ENCODE measurements around the gene ARHGAP25.

Gene ARHGAP25

DNA sequence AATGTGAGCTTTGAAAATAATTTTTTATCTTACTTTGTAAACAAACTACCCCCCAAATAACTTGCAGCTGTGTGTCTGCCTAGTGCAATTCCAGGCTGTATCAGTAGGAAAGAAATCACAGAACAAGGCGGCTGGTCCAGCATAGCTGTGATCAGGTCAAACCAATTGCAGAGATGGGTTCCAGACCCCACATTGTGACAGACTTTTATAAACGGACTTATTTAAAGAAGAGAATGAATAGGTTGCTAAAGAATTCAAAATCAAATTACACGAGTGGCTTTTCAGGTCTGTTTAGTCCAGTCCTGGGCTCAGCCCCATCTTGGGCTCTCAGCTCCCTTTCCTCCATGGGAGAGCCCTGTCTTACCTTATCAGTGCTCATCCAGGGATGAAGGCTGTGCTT, 125.5 kb downstream of the ARHGAP25 start:
- DNase-seq (ENCODE audit: low read depth in 2 of 2) = no peak

DNA sequence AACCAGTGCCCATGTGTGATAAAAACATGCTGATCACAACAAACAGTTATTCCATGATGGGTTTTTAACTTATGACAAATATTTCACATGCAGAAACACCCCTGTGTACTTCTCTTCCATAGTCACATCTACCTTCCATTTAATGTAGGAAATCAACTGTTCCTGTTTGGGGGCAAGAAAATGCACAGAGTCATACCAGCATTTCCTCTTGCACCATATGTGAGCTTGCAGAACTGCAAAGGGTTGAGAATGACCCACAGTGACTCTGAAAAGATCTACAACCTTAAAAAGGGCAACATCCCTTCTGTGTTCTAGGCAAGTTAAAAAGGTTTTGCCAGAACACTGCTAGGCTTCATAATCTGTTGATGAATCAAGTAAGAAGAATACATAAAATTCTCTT, 126.7 kb downstream of the ARHGAP25 start:
- no peak for DNase-seq (ENCODE audit: low read depth in 2 of 2)

DNA sequence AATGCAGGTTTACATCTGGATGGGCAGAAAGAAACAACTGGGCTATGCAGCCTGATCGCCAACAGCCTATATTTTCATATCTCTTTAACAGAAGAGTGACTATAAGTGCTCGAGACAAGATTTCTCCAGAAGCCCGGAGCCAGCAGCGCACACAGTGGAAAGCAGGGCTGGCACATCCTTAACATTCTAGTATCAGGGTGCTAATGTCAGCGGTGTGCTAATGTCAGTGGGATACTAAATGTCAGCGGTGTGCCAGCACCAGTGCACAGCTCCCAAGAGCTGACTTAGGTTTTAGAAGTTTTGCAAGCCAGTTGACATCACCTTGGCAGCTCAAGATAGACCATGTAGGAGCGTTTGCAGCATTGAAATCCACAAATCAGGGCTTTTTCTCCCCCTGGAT, 128.3 kb downstream of the ARHGAP25 start:
- no peak for DNase-seq (ENCODE audit: low read depth in 2 of 2)

DNA sequence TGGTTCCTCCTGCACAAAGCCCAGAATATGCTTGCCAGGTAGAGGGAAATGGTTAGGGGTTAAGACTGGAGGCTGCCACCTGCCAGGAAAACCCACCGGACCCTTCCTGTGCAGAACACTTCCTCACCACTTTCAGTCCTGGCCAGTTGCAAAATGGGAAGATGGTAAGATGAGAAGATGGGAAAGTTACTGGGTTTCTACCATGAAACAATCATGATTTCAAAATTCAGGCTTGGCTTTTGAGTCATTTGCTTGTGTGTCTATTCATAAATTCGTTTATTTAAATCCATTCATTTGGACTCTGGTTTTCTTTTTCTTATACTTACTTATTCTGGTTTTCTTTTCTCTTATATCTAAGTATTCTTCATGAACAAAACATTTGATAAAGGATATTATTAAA, 129.4 kb downstream of the ARHGAP25 start:
- DNase-seq (ENCODE audit: low read depth in 2 of 2) = no peak

DNA sequence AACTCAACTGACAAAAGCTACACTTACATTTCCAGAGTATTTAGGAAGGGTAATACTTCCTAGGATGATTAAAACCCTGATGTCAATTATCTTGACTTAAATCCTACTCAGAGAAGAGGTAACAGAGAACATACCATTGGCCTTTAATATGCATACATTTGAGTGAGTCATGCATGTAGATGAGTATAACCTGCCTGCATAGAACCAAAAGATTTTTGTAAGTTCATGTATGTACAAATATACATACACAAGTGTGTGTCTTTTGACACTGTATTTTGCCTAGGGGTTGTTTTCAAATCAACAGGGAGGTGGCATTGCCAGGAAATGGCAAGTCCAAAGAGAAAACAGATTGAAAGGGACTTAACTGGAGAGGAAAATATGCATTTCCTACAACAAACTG, 130.5 kb downstream of the ARHGAP25 start:
- no peak for DNase-seq (ENCODE audit: low read depth in 2 of 2)

DNA sequence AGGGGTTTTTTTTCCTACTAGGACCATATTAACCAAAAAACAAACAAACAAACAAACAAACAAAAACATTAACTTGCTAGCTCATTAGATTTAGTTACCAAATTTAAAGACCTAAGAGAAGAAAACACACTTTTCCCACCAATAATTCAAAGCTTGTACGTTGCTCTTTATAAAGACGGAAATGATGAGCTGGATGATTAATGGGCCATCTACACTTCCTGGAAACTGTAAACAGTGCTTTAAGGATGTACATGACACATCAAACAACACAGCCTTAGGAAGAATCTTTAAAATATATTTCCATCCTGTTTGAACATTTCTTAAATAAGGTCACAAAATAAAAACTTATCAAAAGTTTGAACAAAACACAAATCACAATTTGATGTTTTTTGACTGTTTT, 135.6 kb downstream of the ARHGAP25 start:
- DNase-seq (ENCODE audit: low read depth in 2 of 2) = no peak

DNA sequence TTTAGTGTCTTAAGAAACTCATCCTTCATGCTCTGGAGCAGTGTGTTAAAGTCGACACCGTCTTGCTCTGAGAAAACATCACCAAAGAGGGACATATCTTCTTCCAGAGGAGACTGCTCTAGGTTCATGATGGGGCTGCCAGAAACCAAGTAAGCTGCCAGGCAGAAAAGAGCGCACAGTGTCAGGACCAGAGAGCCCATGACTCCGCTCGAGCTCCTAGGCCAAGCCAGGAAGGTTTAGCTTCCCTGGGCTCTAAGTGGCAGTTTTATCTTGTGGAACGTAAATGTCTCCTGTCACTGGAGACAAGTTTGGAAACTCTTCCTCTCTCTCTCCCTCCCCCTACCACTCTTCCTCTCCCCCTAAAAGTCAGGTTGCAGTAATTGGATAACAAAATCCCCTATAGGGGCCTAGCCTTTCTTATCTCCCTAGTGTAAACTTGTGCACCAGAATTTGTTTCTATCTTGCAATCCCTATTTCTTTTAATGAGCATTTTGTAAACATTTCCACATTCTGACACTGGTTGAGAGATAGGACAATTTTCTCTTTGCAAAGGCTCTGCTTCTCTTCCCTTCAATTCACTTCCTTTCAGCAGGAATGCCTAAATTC, 136.7 kb downstream of the ARHGAP25 start, which contains the start of gene BMP10:
Gene BMP10 (minus strand): TSS at position 239 of the 606 bp plus-strand sequence. CDS start 39 bp downstream, at position 200.
- no peak for DNase-seq (ENCODE audit: low read depth in 2 of 2)
